Esophagus squamous epithelium (tissue), 4 donors: ENCODE measurements around the gene NR4A3.

Experiments used
- CTCF ChIP-seq, 6 experiments: fragments of 450-650 bp in 4 of 6; fragments of 200-600 bp in 2 of 6; sonication (generic) in 2 of 6; IDR thresholded peaks; one replicate each; pipeline ENCODE4 v1.5.1; 2016 to 2019; ENCODE audit warnings: antibody characterized with exemption in 6 of 6, mild to moderate bottlenecking in 4 of 6, moderate library complexity in 4 of 6
- POLR2A ChIP-seq, 4 donors: fragments of 450-650 bp; IDR thresholded peaks; one replicate each; pipeline ENCODE4 v1.6.1; 2017; ENCODE audit warnings: antibody characterized with exemption in 4 of 4, mild to moderate bottlenecking in 4 of 4, moderate library complexity in 3 of 4

GRCh38 chr9:99867968-99868367 is 46.3 kb downstream of the NR4A3 start:
- TF ChIP-seq POLR2A (IDR thresholded peaks at IDR 0.05) (no peak), CTCF (IDR thresholded peaks at IDR 0.05) (no peak)
